ENCODE measurements around the gene MPZL2. TPM values are rescaled to one million over a fixed set of nuclear protein-coding genes. Genes with fewer than 3 reads are reported as not detected.

The MPZL2 gene
- total and polyA plus RNA-seq, 2 of the 13 experiments (the other 11 are each of a cell fraction or from before 2014, with no cell fraction given) = 27.9 to 53.7 TPM

GRCh38 chr11:118251858-118252652 lies 12.0 kb downstream of the MPZL2 start, which contains the start of gene MPZL3 (continued):
- TF ChIP-seq THRA (CRISPR knock-in tag; IDR thresholded peaks at IDR 0.05; ENCODE audit: borderline replicate concordance) (no peak), ZNF276 (CRISPR knock-in tag; IDR thresholded peaks at IDR 0.05; ENCODE audit: low read depth) (0 out of 2 replicates have a peak, but pooled peaks have one; percentile 17), STAT6 (CRISPR knock-in tag; IDR thresholded peaks at IDR 0.05; ENCODE audit: borderline replicate concordance) (peak; percentile 69; the same call in 1 of the 2 replicates), ZNF652 (CRISPR knock-in tag; IDR thresholded peaks at IDR 0.05; ENCODE audit: borderline replicate concordance, low read depth) (peak; percentile 12; the same call in 1 of the 2 replicates), NRL (CRISPR knock-in tag; IDR thresholded peaks at IDR 0.05; ENCODE audit: borderline replicate concordance) (peak; percentile 83), TRIM22 (IDR thresholded peaks at IDR 0.05) (no peak), ATF6 (CRISPR knock-in tag; conservative IDR thresholded peaks at IDR 0.05) (no peak), ZNF569 (CRISPR knock-in tag; IDR thresholded peaks at IDR 0.05; ENCODE audit: borderline replicate concordance) (no peak), ZNF691 (CRISPR knock-in tag; IDR thresholded peaks at IDR 0.05; ENCODE audit: borderline replicate concordance, low read depth) (no peak), ZNF687 (CRISPR knock-in tag; IDR thresholded peaks at IDR 0.05) (peak; percentile 96)
